Stimulated activated CD8-positive, alpha-beta memory T cell treated with anti-CD3 and anti-CD28 coated beads, Interleukin-12 subunit alpha, Interleukin-12 subunit beta, amount 100 ng/mL, for 24 hours (primary cell): ENCODE results near the gene HOXB1.
"Not testable (repeated sequence)": the region's sequence is repeated elsewhere in the genome, so short reads cannot be mapped to it uniquely, and the experiment has no call there.

ENCODE experiments used
- DNase-seq: peaks from one replicate; pipeline ENCODE4 v3.0.0-alpha.2; 2020; ENCODE audit errors: extremely low read depth

The HOXB1 gene

GRCh38 chr17:48494335-48494734 lies 36.5 kb downstream of the HOXB1 start:
- no peak for DNase-seq

GRCh38 chr17:48492401-48493298 lies 38.2 kb downstream of the HOXB1 start:
- peak; percentile 15 for DNase-seq

GRCh38 chr17:48491527-48492273 lies 39.1 kb downstream of the HOXB1 start:
- no peak for DNase-seq

- no peak for DNase-seq
These were observed 40.3 kb downstream of the HOXB1 start for GRCh38 chr17:48490451-48490892.

- DNase-seq, result no peak
These were observed 41.0 kb downstream of the HOXB1 start for GRCh38 chr17:48489781-48490180.

- no peak for DNase-seq
These were observed 42.2 kb downstream of the HOXB1 start for GRCh38 chr17:48488548-48489106.

GRCh38 chr17:48487221-48487620 lies 43.6 kb downstream of the HOXB1 start:
- no peak for DNase-seq

GRCh38 chr17:48486557-48486956 lies 44.3 kb downstream of the HOXB1 start:
- no peak for DNase-seq

- no peak for DNase-seq
These were observed 46.0 kb downstream of the HOXB1 start for GRCh38 chr17:48484850-48485249.

- DNase-seq, result no peak
These were observed 46.6 kb downstream of the HOXB1 start for GRCh38 chr17:48484256-48484655.

- DNase-seq, result no peak
These were observed 47.2 kb downstream of the HOXB1 start for GRCh38 chr17:48483471-48484131.

GRCh38 chr17:48483004-48483403 lies 47.8 kb downstream of the HOXB1 start:
- DNase-seq, result no peak

- not testable (repeated sequence) for DNase-seq
These were observed 48.5 kb downstream of the HOXB1 start for GRCh38 chr17:48482301-48482700.

GRCh38 chr17:48479014-48479402 lies 51.8 kb downstream of the HOXB1 start:
- no peak for DNase-seq
